Mesendoderm (in vitro differentiated cells): ENCODE results near the gene NVL.
"Not testable (repeated sequence)": the region's sequence is repeated elsewhere in the genome, so short reads cannot be mapped to it uniquely, and the experiment has no call there.

Source experiments
- DNase-seq: peaks from one replicate; pipeline ENCODE4 v3.0.0; 2013
- H2AK5ac ChIP-seq: 2 replicates; pipeline ENCODE4 v1.6.1; 2013; ENCODE audit warnings: low read length, inconsistent platforms
- H2BK120ac ChIP-seq: 2 replicates; pipeline ENCODE4 v1.6.1; 2013; ENCODE audit warnings: low read depth, mild to moderate bottlenecking, low read length, moderate library complexity, mixed read lengths
- H2BK15ac ChIP-seq: replicated peaks from 2 replicates; pipeline ENCODE4 v1.6.1; 2013; ENCODE audit warnings: low read depth, mild to moderate bottlenecking, moderate library complexity
- H2BK5ac ChIP-seq: 2 replicates; pipeline ENCODE4 v1.6.1; 2013; ENCODE audit warnings: low read length, inconsistent platforms
- H3K18ac ChIP-seq: 2 replicates; pipeline ENCODE4 v1.6.1; 2013; ENCODE audit warnings: mild to moderate bottlenecking, low read length, mixed read lengths
- H3K23ac ChIP-seq: one replicate; pipeline ENCODE4 v1.6.1; 2013; ENCODE audit warnings: low read length
- H3K27ac ChIP-seq: 2 replicates; pipeline ENCODE4 v1.5.1; 2013; ENCODE audit warnings: low read depth, mild to moderate bottlenecking, inconsistent platforms, low read length, moderate library complexity
- H3K27me3 ChIP-seq: 2 replicates; pipeline ENCODE4 v1.6.1; 2013; ENCODE audit warnings: low read length, control low read depth, mild to moderate bottlenecking, inconsistent platforms; ENCODE audit not compliant: insufficient read depth, poor library complexity
- H3K36me3 ChIP-seq: 2 replicates; pipeline ENCODE4 v1.6.1; 2013; ENCODE audit warnings: low read length, inconsistent platforms; ENCODE audit not compliant: control insufficient read depth, insufficient read depth
- H3K4ac ChIP-seq: one replicate; pipeline ENCODE4 v1.6.1; 2013; ENCODE audit warnings: low read depth, mild to moderate bottlenecking, low read length, moderate library complexity
- H3K4me1 ChIP-seq: 2 replicates; pipeline ENCODE4 v1.6.1; 2013; ENCODE audit warnings: low read depth, low read length, inconsistent platforms; ENCODE audit not compliant: control insufficient read depth
- H3K4me2 ChIP-seq: 2 replicates; pipeline ENCODE4 v1.6.1; 2013; ENCODE audit warnings: low read length
- H3K4me3 ChIP-seq: 2 replicates; pipeline ENCODE4 v1.5.1; 2013; ENCODE audit warnings: mild to moderate bottlenecking, low read length
- H3K56ac ChIP-seq: one replicate; pipeline ENCODE4 v1.6.1; 2013; ENCODE audit warnings: low read length
- H3K79me1 ChIP-seq: 2 replicates; pipeline ENCODE4 v1.6.1; 2013; ENCODE audit warnings: low read length, inconsistent platforms
- H3K79me2 ChIP-seq: 2 replicates; pipeline ENCODE4 v1.6.1; 2013; ENCODE audit warnings: mild to moderate bottlenecking, low read length; ENCODE audit not compliant: control insufficient read depth, insufficient read depth
- H3K9ac ChIP-seq: 2 replicates; pipeline ENCODE4 v1.6.1; 2013; ENCODE audit warnings: low read length, inconsistent platforms
- H4K5ac ChIP-seq: one replicate; pipeline ENCODE4 v1.6.1; 2013; ENCODE audit warnings: low read length
- H4K8ac ChIP-seq: one replicate; pipeline ENCODE4 v1.6.1; 2013; ENCODE audit warnings: low read depth, mild to moderate bottlenecking, control low read depth, low read length, moderate library complexity
- WGBS: extraction: QIAGEN DNeasy Blood & Tissue Kit; methylation state at CpG from one replicate; pipeline ENCODE4 v1.1.7; 2013; ENCODE audit warnings: low lambda C conversion rate, missing lambda C conversion rate; ENCODE audit not compliant: insufficient coverage; ENCODE audit errors: extremely low coverage; 5-methylcytosine and 5-hydroxymethylcytosine counted together

NVL gene

GRCh38 chr1:224211206-224211962 is 118.6 kb downstream of the NVL start:
- Histone ChIP-seq H3K4me3 (no peak overlapping the region), H3K18ac (no peak overlapping the region), H4K5ac (no peak overlapping the region), H3K9ac (no peak overlapping the region), H2AK5ac (no peak overlapping the region), H3K79me2 (no peaks in the 10 kb centered on the region), H2BK5ac (no peak overlapping the region), H3K27me3 (no peaks in the 10 kb centered on the region), H4K8ac (no peak overlapping the region), H3K36me3 (no peaks in the 10 kb centered on the region), H3K4me1 (peaks cover 2% of the 10 kb centered on the region), H3K27ac (no peak overlapping the region), H3K56ac (no peak overlapping the region), H3K4ac (no peak overlapping the region), H2BK15ac (no peak overlapping the region), H3K23ac (no peak overlapping the region), H2BK120ac (no peak overlapping the region), H3K79me1 (no peaks in the 10 kb centered on the region), H3K4me2 (no peak overlapping the region)
- no CpG with 5 or more reads among the region's 4 CpGs for WGBS
- DNase-seq = no peak

- H4K8ac ChIP-seq, H2BK5ac ChIP-seq, H3K27ac ChIP-seq, H3K4ac ChIP-seq, H3K79me1 ChIP-seq, DNase-seq, H2BK120ac ChIP-seq, H2AK5ac ChIP-seq, H3K27me3 ChIP-seq, H3K56ac ChIP-seq, H3K36me3 ChIP-seq, H3K23ac ChIP-seq, H4K5ac ChIP-seq, H2BK15ac ChIP-seq, H3K9ac ChIP-seq, H3K4me3 ChIP-seq, H3K4me2 ChIP-seq, H3K18ac ChIP-seq, H3K79me2 ChIP-seq, H3K4me1 ChIP-seq: not testable (repeated sequence)
- WGBS = no CpG with 5 or more reads among the region's 10 CpGs
Measured at GRCh38 chr1:224205931-224206538, 123.9 kb downstream of the NVL start.

DNA sequence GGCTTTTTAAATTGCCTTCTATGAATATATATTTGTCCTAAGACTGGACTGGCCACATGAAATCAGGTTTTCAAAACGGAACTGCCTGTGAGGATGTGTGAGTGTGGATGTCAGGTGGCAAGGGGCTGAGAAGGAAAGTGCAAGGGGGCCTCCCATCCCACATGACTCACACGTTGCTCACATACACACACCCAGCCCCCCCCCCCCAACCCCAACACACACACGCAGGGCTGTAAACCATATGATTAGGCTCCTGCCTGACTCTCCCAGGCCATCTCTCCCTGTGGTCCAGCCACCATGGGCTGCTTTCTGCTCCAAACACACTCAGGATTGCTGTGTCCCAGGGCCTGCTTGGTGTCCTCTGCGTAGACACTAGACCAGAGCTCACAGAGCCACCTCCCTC is 124.5 kb downstream of the NVL start:
- no peak for DNase-seq
- no peak overlapping the region for H2BK120ac ChIP-seq
- no peaks in the 10 kb centered on the region for H3K36me3 ChIP-seq
- no peak overlapping the region for H4K8ac ChIP-seq
- H2AK5ac ChIP-seq = no peak overlapping the region
- no peak overlapping the region for H4K5ac ChIP-seq
- H3K56ac ChIP-seq = peak overlapping the region; percentile 42
- H3K27me3 ChIP-seq = no peaks in the 10 kb centered on the region
- H3K18ac ChIP-seq = no peak overlapping the region
- no peak overlapping the region for H2BK5ac ChIP-seq
- H3K79me2 ChIP-seq = no peaks in the 10 kb centered on the region
- H3K4ac ChIP-seq = no peak overlapping the region
- no peak overlapping the region for H3K4me3 ChIP-seq
- H3K27ac ChIP-seq = no peak overlapping the region
- no peak overlapping the region for H3K4me2 ChIP-seq
- no peaks in the 10 kb centered on the region for H3K79me1 ChIP-seq
- peaks cover 7% of the 10 kb centered on the region for H3K4me1 ChIP-seq
- no CpG with 5 or more reads among the region's 4 CpGs for WGBS
- H3K23ac ChIP-seq = peak overlapping the region; percentile 24
- H3K9ac ChIP-seq = no peak overlapping the region
- no peak overlapping the region for H2BK15ac ChIP-seq

GRCh38 chr1:224203243-224204016 is 126.5 kb downstream of the NVL start:
- H2BK120ac ChIP-seq = no peak overlapping the region
- H2AK5ac ChIP-seq = no peak overlapping the region
- no peak overlapping the region for H2BK5ac ChIP-seq
- H3K36me3 ChIP-seq = no peaks in the 10 kb centered on the region
- no peak overlapping the region for H2BK15ac ChIP-seq
- no peak overlapping the region for H3K4me3 ChIP-seq
- H3K9ac ChIP-seq = no peak overlapping the region
- no CpG with 5 or more reads among the region's 8 CpGs for whole genome bisulfite sequencing
- no peak overlapping the region for H3K4ac ChIP-seq
- no peak overlapping the region for H4K5ac ChIP-seq
- no peak overlapping the region for H4K8ac ChIP-seq
- H3K79me2 ChIP-seq = no peaks in the 10 kb centered on the region
- peak overlapping the region; percentile 5 for H3K27ac ChIP-seq
- H3K23ac ChIP-seq = no peak overlapping the region
- peaks cover 7% of the 10 kb centered on the region for H3K4me1 ChIP-seq
- no peaks in the 10 kb centered on the region for H3K27me3 ChIP-seq
- no peak overlapping the region for H3K4me2 ChIP-seq
- H3K18ac ChIP-seq = no peak overlapping the region
- peak overlapping the region; percentile 76 for H3K56ac ChIP-seq
- DNase-seq = peak; percentile 93
- H3K79me1 ChIP-seq = no peaks in the 10 kb centered on the region

DNA sequence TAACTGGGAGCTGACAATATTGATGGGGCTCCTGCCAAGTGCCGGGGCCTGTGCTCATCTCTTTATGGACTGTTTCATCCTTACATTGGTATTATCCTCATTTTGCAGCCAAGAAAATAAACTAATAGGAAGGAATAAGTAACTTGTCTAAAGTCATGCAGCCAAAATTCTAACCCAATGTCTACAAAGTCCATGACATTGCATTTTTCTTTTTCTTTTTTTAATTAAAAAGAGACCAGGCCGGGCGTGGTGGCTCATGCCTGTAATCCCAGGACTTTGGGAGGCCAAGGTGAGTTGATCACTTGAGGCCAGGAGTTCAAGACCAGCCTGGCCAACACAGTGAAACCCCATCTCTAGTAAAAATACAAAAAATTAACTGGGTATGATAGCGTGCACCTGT is 128.1 kb downstream of the NVL start:
- Histone ChIP-seq H3K4me1 (peaks cover 7% of the 10 kb centered on the region), H3K27ac (no peak overlapping the region), H3K23ac (no peak overlapping the region), H3K4me3 (no peak overlapping the region), H3K56ac (no peak overlapping the region), H3K27me3 (no peaks in the 10 kb centered on the region), H3K4me2 (no peak overlapping the region), H2BK15ac (no peak overlapping the region), H3K4ac (no peak overlapping the region), H3K9ac (no peak overlapping the region), H2AK5ac (no peak overlapping the region), H3K79me1 (no peaks in the 10 kb centered on the region), H3K18ac (no peak overlapping the region), H4K5ac (no peak overlapping the region), H2BK5ac (no peak overlapping the region), H3K36me3 (no peaks in the 10 kb centered on the region), H3K79me2 (no peaks in the 10 kb centered on the region), H2BK120ac (no peak overlapping the region), H4K8ac (no peak overlapping the region)
- no CpG with 5 or more reads among the region's 4 CpGs for WGBS
- DNase-seq = no peak
